Skin of body (tissue), 2 donors: ENCODE measurements around the gene PRKN. TPM values are rescaled to one million over a fixed set of nuclear protein-coding genes. Genes with fewer than 3 reads are reported as not detected.

Experiments
- DNase-seq: peaks from one replicate; lab custom pipeline; 2025; lab: John Stamatoyannopoulos, UW
- total RNA-seq: library from RNA; depleted of rRNA; stranded (reverse); fragments of >200 nt; gene quantifications from one replicate; pipeline ENCODE4 v1.2.3, GENCODE V29; 2014

The PRKN gene
- total RNA-seq, 1 donor from 2014 or later, result 5.2 TPM

DNA sequence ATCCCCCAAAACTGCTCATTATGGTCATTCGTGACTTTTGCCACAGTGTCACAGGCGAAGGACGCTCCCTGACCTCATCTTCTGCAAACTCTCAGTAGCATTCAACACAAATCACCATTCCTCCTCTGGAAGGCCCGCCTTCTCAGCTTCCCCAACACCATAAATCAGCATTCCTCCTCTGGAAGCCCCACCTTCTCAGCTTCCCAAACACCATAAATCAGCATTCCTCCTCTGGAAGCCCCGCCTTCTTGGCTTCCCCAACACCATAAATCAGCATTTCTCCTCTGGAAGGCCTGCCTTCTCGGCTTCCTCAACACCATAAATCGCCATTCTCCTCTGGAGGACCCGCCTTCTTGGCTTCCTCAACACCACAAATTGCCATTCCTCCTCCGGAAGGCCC lies 1165.7 kb downstream of the PRKN start:
- no peak for DNase-seq

- DNase-seq, result no peak
Observed at GRCh38 chr6:161557333-161558107, 1170.0 kb downstream of the PRKN start.

- DNase-seq, result no peak
Observed at GRCh38 chr6:161554883-161555282, 1172.7 kb downstream of the PRKN start.

DNA sequence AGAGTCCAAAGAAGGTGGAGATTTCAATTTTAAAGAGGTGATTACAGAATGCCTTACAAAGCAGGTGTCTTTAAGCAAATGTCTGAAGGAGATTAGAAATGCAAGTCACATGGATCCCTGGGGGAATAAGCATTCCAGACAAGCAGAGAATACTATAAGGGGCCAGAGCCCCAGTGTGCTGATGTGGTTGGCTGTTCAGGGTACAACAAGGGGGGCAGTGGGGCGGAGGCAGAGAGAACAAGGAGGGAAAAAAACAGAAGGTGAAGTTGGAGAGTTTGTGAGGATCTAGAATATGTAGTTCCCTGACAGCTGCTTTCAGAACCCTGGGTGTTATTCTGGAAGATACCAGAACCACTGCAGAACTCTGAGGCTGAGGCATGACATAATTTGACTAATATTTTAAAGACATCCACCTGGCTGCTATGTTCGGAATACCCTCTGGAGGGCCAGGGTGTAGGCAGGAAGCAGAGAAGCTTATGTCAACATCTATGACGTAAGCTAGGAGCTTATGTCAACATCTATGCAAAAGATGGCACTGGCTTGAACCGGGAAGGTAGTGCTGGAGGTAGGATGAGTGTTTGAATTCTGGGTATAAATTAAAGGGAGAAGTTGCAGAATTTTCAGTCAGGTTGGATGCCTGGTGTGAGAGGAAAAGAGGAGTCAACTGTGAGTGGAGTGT lies 1177.5 kb downstream of the PRKN start:
- no peak for DNase-seq

- DNase-seq, result no peak
Observed at GRCh38 chr6:161548713-161549296, 1178.8 kb downstream of the PRKN start.

DNA sequence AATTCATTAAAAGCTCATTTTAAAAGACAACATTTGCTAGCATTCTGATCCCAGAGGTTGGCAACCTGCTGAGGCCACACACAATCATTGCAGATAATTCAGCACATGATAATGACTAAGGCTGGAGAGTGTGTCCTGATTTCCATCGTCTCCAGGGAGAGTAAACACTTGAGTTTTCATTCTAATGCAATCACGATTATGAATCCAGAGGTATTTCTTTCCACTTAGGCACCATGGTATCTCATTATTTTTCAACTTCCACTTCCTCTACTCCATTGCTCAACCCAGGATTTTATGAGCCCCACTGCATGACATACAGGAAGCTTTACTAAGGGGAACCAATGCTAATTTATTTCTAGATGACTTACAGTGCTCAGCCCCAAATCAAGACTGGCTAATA lies 1179.9 kb downstream of the PRKN start:
- no peak for DNase-seq

GRCh38 chr6:161546632-161547031 lies 1180.9 kb downstream of the PRKN start:
- no peak for DNase-seq

DNA sequence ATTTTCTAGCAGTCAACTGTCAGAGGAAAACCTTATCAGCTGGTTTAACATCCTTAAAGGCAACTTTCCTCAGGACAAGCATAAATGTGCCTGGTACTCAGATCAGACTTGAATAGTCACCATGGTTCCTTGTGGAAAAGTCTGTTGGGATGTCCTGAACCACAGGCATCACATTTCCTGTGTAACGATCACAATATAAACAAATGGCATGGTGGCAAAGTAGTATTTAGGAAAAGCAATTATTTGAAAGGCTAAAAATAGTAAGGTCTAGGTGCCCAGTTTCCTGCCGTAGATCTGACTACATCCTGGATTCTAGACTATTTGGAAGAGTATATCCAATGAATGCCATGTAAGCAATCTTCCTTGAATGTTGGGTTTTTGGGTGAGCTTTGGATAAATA lies 1181.8 kb downstream of the PRKN start:
- no peak for DNase-seq

DNA sequence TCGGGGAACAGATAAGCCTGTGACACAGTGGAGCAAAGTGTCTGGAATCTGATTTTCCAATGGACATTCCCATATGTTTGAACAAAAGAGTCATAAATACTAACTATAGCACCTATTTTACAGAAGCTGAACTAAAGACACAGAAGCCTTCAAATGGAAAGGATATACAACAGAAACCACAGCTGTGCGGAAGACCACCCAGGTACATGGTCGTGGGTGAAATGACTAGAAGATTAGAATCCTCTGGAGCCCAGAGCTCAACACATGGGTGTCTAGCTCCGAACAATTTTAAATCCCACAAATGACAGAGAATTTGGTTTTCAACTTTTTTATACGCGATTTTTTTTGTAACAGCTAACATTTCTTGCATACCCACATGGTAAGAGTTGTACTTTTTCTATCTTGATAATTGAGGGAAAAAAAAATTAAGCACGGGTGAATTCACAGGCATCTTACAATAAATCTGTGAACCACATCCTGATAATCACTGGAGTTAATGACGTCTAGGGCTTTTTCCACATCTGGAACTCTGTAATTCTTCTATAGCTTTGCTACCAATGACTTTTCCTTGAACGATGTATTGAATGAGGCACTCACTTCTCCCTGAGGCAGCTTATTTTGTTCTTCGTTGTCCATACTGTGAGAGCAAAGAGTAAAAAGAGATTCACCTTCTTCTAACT lies 1182.6 kb downstream of the PRKN start:
- peak; percentile 37 for DNase-seq

DNA sequence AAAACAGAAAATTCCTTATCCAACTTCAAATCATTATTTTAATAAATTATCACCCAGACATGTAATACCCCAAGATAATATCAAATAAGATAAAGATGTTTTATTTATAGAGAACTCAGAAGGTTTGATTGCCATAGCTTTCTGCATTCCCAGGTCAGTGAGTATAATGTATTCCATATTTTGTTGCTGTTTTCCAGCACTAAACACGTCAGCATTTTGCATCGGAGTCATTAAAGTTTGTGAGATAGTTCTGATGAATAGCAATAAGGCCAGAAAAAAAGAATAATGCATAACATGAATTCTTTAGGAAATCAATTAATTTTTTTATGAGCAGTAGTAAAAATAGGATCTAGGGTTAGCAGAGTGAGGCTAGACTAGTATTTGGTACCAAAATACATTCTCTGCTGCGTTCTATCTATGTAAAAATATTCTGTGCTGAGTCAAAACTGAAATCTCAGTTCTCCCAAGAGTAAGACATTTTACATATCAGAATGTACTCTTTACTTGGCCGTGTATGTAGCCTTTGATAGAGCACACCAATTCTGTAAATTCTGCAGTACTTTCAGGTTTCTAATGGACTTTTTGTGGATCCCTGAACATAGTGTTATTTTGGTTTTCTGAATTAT lies 1183.8 kb downstream of the PRKN start:
- peak; percentile 38 for DNase-seq

- DNase-seq, result no peak
Observed at GRCh38 chr6:161542346-161542980, 1185.1 kb downstream of the PRKN start.

DNA sequence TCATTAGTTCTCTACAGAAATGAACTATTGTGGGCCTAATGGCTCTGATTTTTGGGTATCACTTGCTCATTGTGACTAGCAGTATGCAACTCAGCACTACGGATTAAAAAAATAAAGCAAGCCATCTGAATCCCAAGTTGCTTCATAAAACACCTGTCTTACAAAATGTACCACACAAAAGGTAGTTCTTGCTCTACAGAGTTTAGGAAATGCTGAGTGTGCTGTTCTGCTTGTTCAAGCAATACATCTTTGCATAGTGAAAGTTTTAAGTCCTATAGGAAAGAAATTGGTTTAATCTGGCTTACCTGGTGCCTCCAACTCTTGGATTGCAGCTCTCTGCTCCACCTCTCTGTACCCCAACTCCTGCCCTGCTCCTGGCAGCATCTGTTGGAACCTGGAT lies 1187.0 kb downstream of the PRKN start:
- no peak for DNase-seq

GRCh38 chr6:161536224-161536630 lies 1191.3 kb downstream of the PRKN start:
- DNase-seq, result no peak

GRCh38 chr6:161534264-161534873 lies 1193.2 kb downstream of the PRKN start:
- no peak for DNase-seq

- DNase-seq, result no peak
Observed at GRCh38 chr6:161533266-161533665, 1194.3 kb downstream of the PRKN start.

DNA sequence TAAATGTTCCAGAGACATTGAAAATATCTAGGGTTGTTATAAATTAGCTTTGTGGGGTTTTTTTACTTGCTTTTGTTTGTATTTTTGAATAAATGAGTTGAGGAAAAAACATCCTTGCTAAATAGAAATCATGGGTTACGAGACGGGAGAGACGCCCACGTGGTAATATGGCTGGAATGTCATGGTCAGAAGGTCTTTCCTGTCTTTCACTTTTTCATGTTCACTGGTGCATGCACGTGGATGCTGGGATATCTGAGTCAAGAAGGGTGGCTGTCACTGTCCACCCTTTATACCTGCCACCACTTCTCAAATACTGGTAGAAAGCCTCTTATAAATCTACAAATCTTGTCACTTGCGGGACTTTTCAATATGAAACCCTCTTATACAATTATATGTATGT lies 1195.0 kb downstream of the PRKN start:
- no peak for DNase-seq

GRCh38 chr6:161526794-161527193 lies 1200.8 kb downstream of the PRKN start:
- no peak for DNase-seq

GRCh38 chr6:161523362-161523761 lies 1204.2 kb downstream of the PRKN start:
- no peak for DNase-seq

GRCh38 chr6:161522276-161522675 lies 1205.3 kb downstream of the PRKN start:
- no peak for DNase-seq

- DNase-seq, result no peak
Observed at GRCh38 chr6:161511447-161512095, 1216.0 kb downstream of the PRKN start.
